PC-3 (cell line): Measurements from ENCODE around the gene PLPP3.

Experiments used
- EZH2 ChIP-seq: fragments of 300-600 bp; sonication (generic); IDR thresholded peaks from one replicate; pipeline ENCODE4 v1.6.1; 2017; ENCODE audit warnings: antibody characterized with exemption, mild to moderate bottlenecking, low read length; ENCODE audit not compliant: unreplicated experiment
- EZH2phosphoT487 ChIP-seq: fragments of 300-600 bp; sonication (generic); IDR thresholded peaks from 2 replicates; pipeline ENCODE4 v1.6.1; 2018; ENCODE audit warnings: mild to moderate bottlenecking, antibody characterized with exemption, low read length, borderline replicate concordance
- TF ChIP-seq, protein P1 (sequence below): fragments of 300-600 bp; sonication (generic); conservative IDR thresholded peaks from 2 replicates; pipeline ENCODE4 v1.5.1; 2017; ENCODE audit warnings: antibody characterized with exemption, low read depth, mild to moderate bottlenecking, low read length

DNA sequence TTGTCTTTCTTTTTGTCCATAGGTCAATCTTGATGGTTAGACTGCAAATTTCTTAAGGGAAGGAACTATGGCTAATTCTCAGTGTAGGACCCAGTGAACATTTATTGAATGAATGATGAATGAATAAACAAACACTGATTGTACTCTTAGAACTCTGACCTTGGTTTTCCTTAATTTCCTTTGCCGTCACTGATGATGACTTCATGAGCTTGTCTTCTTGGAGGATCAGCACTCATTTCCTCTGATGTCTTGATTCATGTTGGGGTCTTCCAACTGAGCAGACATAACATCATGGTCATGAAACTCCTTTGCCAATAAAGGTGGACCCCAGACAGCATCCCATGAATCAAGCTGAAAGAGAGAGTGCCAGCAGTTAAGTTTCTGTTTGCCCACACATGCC lies 96.3 kb downstream of the PLPP3 start:
- TF ChIP-seq, protein P1, sequence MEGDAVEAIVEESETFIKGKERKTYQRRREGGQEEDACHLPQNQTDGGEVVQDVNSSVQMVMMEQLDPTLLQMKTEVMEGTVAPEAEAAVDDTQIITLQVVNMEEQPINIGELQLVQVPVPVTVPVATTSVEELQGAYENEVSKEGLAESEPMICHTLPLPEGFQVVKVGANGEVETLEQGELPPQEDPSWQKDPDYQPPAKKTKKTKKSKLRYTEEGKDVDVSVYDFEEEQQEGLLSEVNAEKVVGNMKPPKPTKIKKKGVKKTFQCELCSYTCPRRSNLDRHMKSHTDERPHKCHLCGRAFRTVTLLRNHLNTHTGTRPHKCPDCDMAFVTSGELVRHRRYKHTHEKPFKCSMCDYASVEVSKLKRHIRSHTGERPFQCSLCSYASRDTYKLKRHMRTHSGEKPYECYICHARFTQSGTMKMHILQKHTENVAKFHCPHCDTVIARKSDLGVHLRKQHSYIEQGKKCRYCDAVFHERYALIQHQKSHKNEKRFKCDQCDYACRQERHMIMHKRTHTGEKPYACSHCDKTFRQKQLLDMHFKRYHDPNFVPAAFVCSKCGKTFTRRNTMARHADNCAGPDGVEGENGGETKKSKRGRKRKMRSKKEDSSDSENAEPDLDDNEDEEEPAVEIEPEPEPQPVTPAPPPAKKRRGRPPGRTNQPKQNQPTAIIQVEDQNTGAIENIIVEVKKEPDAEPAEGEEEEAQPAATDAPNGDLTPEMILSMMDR, result no peak
- TF ChIP-seq EZH2phosphoT487, result no peak
- no peak for TF ChIP-seq EZH2
